Brain microvascular endothelial cell (primary cell): ENCODE measurements around the gene PTGDS.

Experiments
- DNase-seq: peaks from one replicate; pipeline ENCODE4 v3.0.0-alpha.2; 2020
- H3K27ac ChIP-seq: fragments of 250-450 bp; sonication (Bioruptor Pico); 2 replicates; pipeline ENCODE4 v1.5.1; 2020; ENCODE audit warnings: mild to moderate bottlenecking, moderate library complexity
- H3K27me3 ChIP-seq: fragments of 250-450 bp; sonication (Bioruptor Pico); replicated peaks from 2 replicates; pipeline ENCODE4 v1.5.1; 2020; ENCODE audit warnings: mild to moderate bottlenecking
- H3K36me3 ChIP-seq: fragments of 250-450 bp; sonication (Bioruptor Pico); replicated peaks from 2 replicates; pipeline ENCODE4 v1.5.1; 2020; ENCODE audit warnings: mild to moderate bottlenecking
- H3K4me3 ChIP-seq: 2 replicates; pipeline ENCODE4 v1.5.1; 2011; ENCODE audit warnings: low read depth, mild to moderate bottlenecking, control low read depth, low read length, moderate library complexity
- CTCF ChIP-seq: IDR thresholded peaks from 2 replicates; pipeline ENCODE4 v1.5.1; 2011; ENCODE audit warnings: low read depth, mild to moderate bottlenecking, moderate library complexity, low read length, control low read depth, inconsistent platforms; ENCODE audit errors: missing control alignments
- in situ Hi-C: cut with HindIII; loops from 2 replicates; pipeline ENCODE4 v1.10.0; 2017; ENCODE audit warnings: low sequenced_read_pairs, low pct_ligation_motif_present

Gene PTGDS

GRCh38 chr9:136994888-136995230, 17.6 kb downstream of the PTGDS start:
- in situ Hi-C loops = no loop called here
- Histone ChIP-seq H3K27ac (no peak overlapping the region), H3K27me3 (no peaks in the 10 kb centered on the region), H3K36me3 (no peaks in the 10 kb centered on the region), H3K4me3 (peak overlapping the region; percentile 9)
- no peak for DNase-seq
- TF ChIP-seq CTCF = no peak

GRCh38 chr9:136995362-136995761, 18.1 kb downstream of the PTGDS start:
- H3K27me3 ChIP-seq = no peaks in the 10 kb centered on the region
- no peak overlapping the region for H3K27ac ChIP-seq
- H3K36me3 ChIP-seq = no peaks in the 10 kb centered on the region
- no peak for DNase-seq
- in situ Hi-C loops = no loop called here
- no peak for TF ChIP-seq CTCF
- H3K4me3 ChIP-seq = peak overlapping the region; percentile 17

- no peak for DNase-seq
- no peak overlapping the region for H3K27ac ChIP-seq
- H3K27me3 ChIP-seq = no peaks in the 10 kb centered on the region
- in situ Hi-C loops = no loop called here
- no peaks in the 10 kb centered on the region for H3K36me3 ChIP-seq
- no peak for TF ChIP-seq CTCF
- H3K4me3 ChIP-seq = peak overlapping the region; percentile 6
Measured at GRCh38 chr9:136995772-136996311, 18.5 kb downstream of the PTGDS start.

- Histone ChIP-seq H3K27me3 (no peaks in the 10 kb centered on the region), H3K36me3 (no peaks in the 10 kb centered on the region), H3K27ac (no peak within 1 kb of the TSS), H3K4me3 (peak within 1 kb of the TSS; percentile 17)
- no peak for TF ChIP-seq CTCF
- in situ Hi-C loops = no loop called here
- DNase-seq = no peak
Measured at GRCh38 chr9:136996361-136997292, 19.3 kb downstream of the PTGDS start, which contains the start of gene CLIC3. TSS of gene CLIC3 (minus strand) at chr9:136996568. CDS start at chr9:136996543, 25 bp downstream.

GRCh38 chr9:136997371-136997770, 20.1 kb downstream of the PTGDS start:
- Histone ChIP-seq H3K27ac (no peak overlapping the region), H3K4me3 (no peak overlapping the region), H3K27me3 (no peaks in the 10 kb centered on the region), H3K36me3 (no peaks in the 10 kb centered on the region)
- in situ Hi-C loops = no loop called here
- TF ChIP-seq CTCF = no peak
- DNase-seq = no peak
